ENCODE results near the gene TLK1. TPM values are rescaled to one million over a fixed set of nuclear protein-coding genes. Genes with fewer than 3 reads are reported as not detected.

The TLK1 gene
- total and polyA plus RNA-seq, 2 experiments from 2014 or later, result 41.2 to 45.0 TPM

DNA sequence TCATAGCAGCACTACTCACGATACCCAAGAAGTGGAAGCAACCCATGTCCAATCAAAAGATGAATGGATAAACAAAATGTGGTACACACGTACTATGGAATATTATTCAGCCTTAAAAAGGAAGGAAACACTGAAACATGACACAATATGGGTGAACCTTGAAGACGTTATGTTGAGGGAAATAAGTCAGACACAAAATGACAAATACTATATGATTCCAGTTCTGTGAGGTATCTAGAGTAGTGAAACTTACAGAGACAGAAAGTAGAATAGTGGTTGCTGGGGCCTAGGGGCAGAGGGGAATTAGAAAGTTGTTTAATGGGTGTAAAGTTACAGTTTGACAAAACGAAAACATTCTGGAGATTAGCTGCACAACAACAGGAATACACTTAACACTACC is 24.7 kb downstream of the TLK1 start:
- Histone ChIP-seq H2AFZ (no peak overlapping the region), H3K9me2 (ENCODE audit: insufficient read depth) (no peaks in the 10 kb centered on the region), H3K27ac (ENCODE audit: low read depth) (no peak overlapping the region), H4K20me1 (replicated peaks; ENCODE audit: insufficient read depth) (peaks cover 16% of the 10 kb centered on the region; the same call in 1 of the 2 replicates), H3K79me2 (replicated peaks; ENCODE audit: insufficient read depth) (peaks cover 100% of the 10 kb centered on the region), H3K27me3 (ENCODE audit: insufficient read depth) (no peaks in the 10 kb centered on the region), H3K4me3 (no peak overlapping the region), H3K4me1 (ENCODE audit: insufficient read depth) (peaks cover 38% of the 10 kb centered on the region), H3F3A (replicated peaks; ENCODE audit: low read depth) (no peaks in the 10 kb centered on the region), H3K36me3 (ENCODE audit: insufficient read depth) (no peaks in the 10 kb centered on the region), H3K4me2 (no peak overlapping the region)
- Mint-ChIP-seq H3K4me3 (no peak overlapping the region), H3K27me3 (ENCODE audit: insufficient read depth, low read depth, poor library complexity) (peaks cover 2% of the 10 kb centered on the region), H3K36me3 (ENCODE audit: low read depth) (no peaks in the 10 kb centered on the region), H3K4me1 (peaks cover 56% of the 10 kb centered on the region), H3K27ac (peak overlapping the region; percentile 85), H3K9me3 (no peaks in the 10 kb centered on the region; the same call in 2 of the 3 replicates)
- DNase-seq (ENCODE audit: low spot score) (no peak), ATAC-seq (no peak)
- TF ChIP-seq EZH2phosphoT487 (IDR thresholded peaks at IDR 0.05; ENCODE audit: unreplicated experiment) (no peak), ZNF331 (CRISPR knock-in tag; IDR thresholded peaks at IDR 0.05; ENCODE audit: low read depth) (no peak), STAT1 (IDR thresholded peaks at IDR 0.05; ENCODE audit: unreplicated experiment) (no peak), CREB1 (CRISPR knock-in tag; IDR thresholded peaks at IDR 0.05; ENCODE audit: low read depth) (no peak), POLR2AphosphoS5 (IDR thresholded peaks at IDR 0.05; ENCODE audit: low read depth) (no peak), ZNF114 (CRISPR knock-in tag; IDR thresholded peaks at IDR 0.05) (no peak), NANOG (IDR thresholded peaks at IDR 0.05; ENCODE audit: borderline replicate concordance) (no peak), EZH2 (IDR thresholded peaks at IDR 0.05; ENCODE audit: low read depth, unreplicated experiment) (no peak), JUNB (IDR thresholded peaks at IDR 0.05; ENCODE audit: unreplicated experiment) (no peak)
- TF ChIP-seq, protein P1, sequence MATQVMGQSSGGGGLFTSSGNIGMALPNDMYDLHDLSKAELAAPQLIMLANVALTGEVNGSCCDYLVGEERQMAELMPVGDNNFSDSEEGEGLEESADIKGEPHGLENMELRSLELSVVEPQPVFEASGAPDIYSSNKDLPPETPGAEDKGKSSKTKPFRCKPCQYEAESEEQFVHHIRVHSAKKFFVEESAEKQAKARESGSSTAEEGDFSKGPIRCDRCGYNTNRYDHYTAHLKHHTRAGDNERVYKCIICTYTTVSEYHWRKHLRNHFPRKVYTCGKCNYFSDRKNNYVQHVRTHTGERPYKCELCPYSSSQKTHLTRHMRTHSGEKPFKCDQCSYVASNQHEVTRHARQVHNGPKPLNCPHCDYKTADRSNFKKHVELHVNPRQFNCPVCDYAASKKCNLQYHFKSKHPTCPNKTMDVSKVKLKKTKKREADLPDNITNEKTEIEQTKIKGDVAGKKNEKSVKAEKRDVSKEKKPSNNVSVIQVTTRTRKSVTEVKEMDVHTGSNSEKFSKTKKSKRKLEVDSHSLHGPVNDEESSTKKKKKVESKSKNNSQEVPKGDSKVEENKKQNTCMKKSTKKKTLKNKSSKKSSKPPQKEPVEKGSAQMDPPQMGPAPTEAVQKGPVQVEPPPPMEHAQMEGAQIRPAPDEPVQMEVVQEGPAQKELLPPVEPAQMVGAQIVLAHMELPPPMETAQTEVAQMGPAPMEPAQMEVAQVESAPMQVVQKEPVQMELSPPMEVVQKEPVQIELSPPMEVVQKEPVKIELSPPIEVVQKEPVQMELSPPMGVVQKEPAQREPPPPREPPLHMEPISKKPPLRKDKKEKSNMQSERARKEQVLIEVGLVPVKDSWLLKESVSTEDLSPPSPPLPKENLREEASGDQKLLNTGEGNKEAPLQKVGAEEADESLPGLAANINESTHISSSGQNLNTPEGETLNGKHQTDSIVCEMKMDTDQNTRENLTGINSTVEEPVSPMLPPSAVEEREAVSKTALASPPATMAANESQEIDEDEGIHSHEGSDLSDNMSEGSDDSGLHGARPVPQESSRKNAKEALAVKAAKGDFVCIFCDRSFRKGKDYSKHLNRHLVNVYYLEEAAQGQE (IDR thresholded peaks at IDR 0.05; ENCODE audit: unreplicated experiment), result no peak
- TF ChIP-seq, protein P2, sequence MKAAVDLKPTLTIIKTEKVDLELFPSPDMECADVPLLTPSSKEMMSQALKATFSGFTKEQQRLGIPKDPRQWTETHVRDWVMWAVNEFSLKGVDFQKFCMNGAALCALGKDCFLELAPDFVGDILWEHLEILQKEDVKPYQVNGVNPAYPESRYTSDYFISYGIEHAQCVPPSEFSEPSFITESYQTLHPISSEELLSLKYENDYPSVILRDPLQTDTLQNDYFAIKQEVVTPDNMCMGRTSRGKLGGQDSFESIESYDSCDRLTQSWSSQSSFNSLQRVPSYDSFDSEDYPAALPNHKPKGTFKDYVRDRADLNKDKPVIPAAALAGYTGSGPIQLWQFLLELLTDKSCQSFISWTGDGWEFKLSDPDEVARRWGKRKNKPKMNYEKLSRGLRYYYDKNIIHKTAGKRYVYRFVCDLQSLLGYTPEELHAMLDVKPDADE (IDR thresholded peaks at IDR 0.05), result no peak
- TF ChIP-seq, protein P3, sequence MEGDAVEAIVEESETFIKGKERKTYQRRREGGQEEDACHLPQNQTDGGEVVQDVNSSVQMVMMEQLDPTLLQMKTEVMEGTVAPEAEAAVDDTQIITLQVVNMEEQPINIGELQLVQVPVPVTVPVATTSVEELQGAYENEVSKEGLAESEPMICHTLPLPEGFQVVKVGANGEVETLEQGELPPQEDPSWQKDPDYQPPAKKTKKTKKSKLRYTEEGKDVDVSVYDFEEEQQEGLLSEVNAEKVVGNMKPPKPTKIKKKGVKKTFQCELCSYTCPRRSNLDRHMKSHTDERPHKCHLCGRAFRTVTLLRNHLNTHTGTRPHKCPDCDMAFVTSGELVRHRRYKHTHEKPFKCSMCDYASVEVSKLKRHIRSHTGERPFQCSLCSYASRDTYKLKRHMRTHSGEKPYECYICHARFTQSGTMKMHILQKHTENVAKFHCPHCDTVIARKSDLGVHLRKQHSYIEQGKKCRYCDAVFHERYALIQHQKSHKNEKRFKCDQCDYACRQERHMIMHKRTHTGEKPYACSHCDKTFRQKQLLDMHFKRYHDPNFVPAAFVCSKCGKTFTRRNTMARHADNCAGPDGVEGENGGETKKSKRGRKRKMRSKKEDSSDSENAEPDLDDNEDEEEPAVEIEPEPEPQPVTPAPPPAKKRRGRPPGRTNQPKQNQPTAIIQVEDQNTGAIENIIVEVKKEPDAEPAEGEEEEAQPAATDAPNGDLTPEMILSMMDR (conservative IDR thresholded peaks at IDR 0.05; ENCODE audit: low read depth in 2 of 2), result no peak
